Glomerular endothelial cell (primary cell): Measurements from ENCODE around the gene ZNF174. TPM values are rescaled to one million over a fixed set of nuclear protein-coding genes. Genes with fewer than 3 reads are reported as not detected.

Experiments used
- DNase-seq: peaks from one replicate; pipeline ENCODE4 v3.0.0-alpha.2; 2011; ENCODE audit warnings: low read depth, low spot score; ENCODE audit errors: extremely low read depth
- total RNA-seq: library from RNA; depleted of rRNA; stranded (reverse); fragments of >200 nt; gene quantifications from 2 replicates; pipeline ENCODE4 v1.2.3, GENCODE V29; 2015

Gene ZNF174
- total RNA-seq, 1 donor from 2014 or later, result 10.4 TPM

- peak; percentile 68 for DNase-seq
These were observed 42.4 kb downstream of the ZNF174 start, which contains the start of the genes NAA60 and ZNF597 for GRCh38 chr16:3443108-3444031. Gene NAA60, plus strand, starts transcription at chr16:3443680. Its CDS starts 32,548 bp downstream, at chr16:3476228. Gene ZNF597, minus strand, starts transcription at chr16:3443504. Its CDS starts 351 bp downstream, at chr16:3443153.

GRCh38 chr16:3444032-3444388 is 43.0 kb downstream of the ZNF174 start:
- peak; percentile 52 for DNase-seq

- no peak for DNase-seq
These were observed 53.1 kb downstream of the ZNF174 start for GRCh38 chr16:3454093-3454492.

- no peak for DNase-seq
These were observed 53.7 kb downstream of the ZNF174 start for GRCh38 chr16:3454631-3455147.

- no peak for DNase-seq
These were observed 56.6 kb downstream of the ZNF174 start for GRCh38 chr16:3457434-3458252.

- DNase-seq, result no peak
These were observed 57.4 kb downstream of the ZNF174 start for GRCh38 chr16:3458278-3458851.

- no peak for DNase-seq
These were observed 57.9 kb downstream of the ZNF174 start for GRCh38 chr16:3458852-3459361.

Other genes starting within 250 kb of the ZNF174 start
- gene OR1F1, start 213.0 kb upstream of the ZNF174 start, total RNA-seq, result not detected in 2 replicates
- gene ZNF200, start 166.1 kb upstream of the ZNF174 start, total RNA-seq, result 7.2 and 9.5 TPM in 2 replicates
- not detected in 2 replicates for gene MEFV, start 144.6 kb upstream of the ZNF174 start, total RNA-seq
- gene ZNF263, start 117.7 kb upstream of the ZNF174 start, total RNA-seq, result 30.2 and 31.5 TPM in 2 replicates
- gene TIGD7, start 95.8 kb upstream of the ZNF174 start, total RNA-seq, result 2.0 and 2.4 TPM in 2 replicates
- gene ZNF75A, start 95.7 kb upstream of the ZNF174 start, total RNA-seq, result 9.8 and 18.9 TPM in 2 replicates
- gene OR2C1, start 45.3 kb upstream of the ZNF174 start, total RNA-seq, result not detected in 2 replicates
- gene ZSCAN32, start 211 bp upstream of the ZNF174 start, total RNA-seq, result 10.8 and 11.7 TPM in 2 replicates
- gene ZNF597, start 42.3 kb downstream of the ZNF174 start, total RNA-seq, result 1.7 and 2.1 TPM in 2 replicates
- 40.3 and 45.3 TPM in 2 replicates for gene NAA60, start 42.5 kb downstream of the ZNF174 start, total RNA-seq
- not detected in 2 replicates for gene C16orf90, start 94.3 kb downstream of the ZNF174 start, total RNA-seq
- 13.4 and 16.2 TPM in 2 replicates for gene CLUAP1, start 99.8 kb downstream of the ZNF174 start, total RNA-seq
- gene NLRC3, start 176.2 kb downstream of the ZNF174 start, total RNA-seq, result 7.5 and 7.6 TPM in 2 replicates
- 4.1 and 6.5 TPM in 2 replicates for gene SLX4, start 210.4 kb downstream of the ZNF174 start, total RNA-seq